A549 (cell line): ENCODE results near the gene C1QTNF1.

Experiments used
- CBX2 ChIP-seq: fragments of 200-600 bp; sonication (generic); IDR thresholded peaks from 2 replicates; pipeline ENCODE4 v1.6.1; 2016; ENCODE audit warnings: low read depth, mild to moderate bottlenecking, borderline replicate concordance
- FOSB ChIP-seq: fragments of 250-450 bp; sonication (Bioruptor Pico); IDR thresholded peaks from 2 replicates; pipeline ENCODE4 v1.5.0; 2020; ENCODE audit warnings: mild to moderate bottlenecking, moderate library complexity
- JUNB ChIP-seq: fragments of >200 bp; sonication (Bioruptor Twin); formaldehyde crosslinking; IDR thresholded peaks from 2 replicates; pipeline ENCODE4 v1.6.1; 2016
- MYC ChIP-seq: IDR thresholded peaks from 2 replicates; pipeline ENCODE4 v1.6.1; 2012; ENCODE audit warnings: mild to moderate bottlenecking, inconsistent platforms, low read length, improper control_type of control experiment, borderline replicate concordance
- POLR2A ChIP-seq: IDR thresholded peaks from 2 replicates; pipeline ENCODE4 v1.6.1; 2012; ENCODE audit warnings: mild to moderate bottlenecking, low read length
- RAD21 ChIP-seq, 2 experiments: fragments of >200 bp in 1 of 2; sonication (Bioruptor Twin) in 1 of 2; formaldehyde crosslinking in 1 of 2; IDR thresholded peaks in 1 of 2; conservative IDR thresholded peaks in 1 of 2; 2 replicates in 1 of 2; 3 replicates in 1 of 2; pipeline ENCODE4 v1.6.1; 2012 to 2018; ENCODE audit warnings: inconsistent platforms in 1 of 2
- RFX5 ChIP-seq: fragments of 450-650 bp; IDR thresholded peaks from 2 replicates; pipeline ENCODE4 v1.7.1; 2014; ENCODE audit warnings: antibody characterized with exemption, mild to moderate bottlenecking, moderate library complexity
- SMC3 ChIP-seq: fragments of >200 bp; sonication (Bioruptor Twin); formaldehyde crosslinking; IDR thresholded peaks from 3 replicates; pipeline ENCODE4 v1.6.1; 2018; ENCODE audit warnings: inconsistent platforms
- TF ChIP-seq, protein P1 (sequence below): IDR thresholded peaks from 2 replicates; pipeline ENCODE4 v1.6.1; 2012
- TF ChIP-seq, protein P2 (sequence below): fragments of >200 bp; sonication (Bioruptor Twin); formaldehyde crosslinking; IDR thresholded peaks from 3 replicates; pipeline ENCODE4 v1.5.1; 2016
- TF ChIP-seq, protein P3 (sequence below): fragments of 200-600 bp; sonication (generic); IDR thresholded peaks from 2 replicates; pipeline ENCODE4 v1.6.1; 2016; ENCODE audit warnings: antibody characterized with exemption, mild to moderate bottlenecking, moderate library complexity

DNA sequence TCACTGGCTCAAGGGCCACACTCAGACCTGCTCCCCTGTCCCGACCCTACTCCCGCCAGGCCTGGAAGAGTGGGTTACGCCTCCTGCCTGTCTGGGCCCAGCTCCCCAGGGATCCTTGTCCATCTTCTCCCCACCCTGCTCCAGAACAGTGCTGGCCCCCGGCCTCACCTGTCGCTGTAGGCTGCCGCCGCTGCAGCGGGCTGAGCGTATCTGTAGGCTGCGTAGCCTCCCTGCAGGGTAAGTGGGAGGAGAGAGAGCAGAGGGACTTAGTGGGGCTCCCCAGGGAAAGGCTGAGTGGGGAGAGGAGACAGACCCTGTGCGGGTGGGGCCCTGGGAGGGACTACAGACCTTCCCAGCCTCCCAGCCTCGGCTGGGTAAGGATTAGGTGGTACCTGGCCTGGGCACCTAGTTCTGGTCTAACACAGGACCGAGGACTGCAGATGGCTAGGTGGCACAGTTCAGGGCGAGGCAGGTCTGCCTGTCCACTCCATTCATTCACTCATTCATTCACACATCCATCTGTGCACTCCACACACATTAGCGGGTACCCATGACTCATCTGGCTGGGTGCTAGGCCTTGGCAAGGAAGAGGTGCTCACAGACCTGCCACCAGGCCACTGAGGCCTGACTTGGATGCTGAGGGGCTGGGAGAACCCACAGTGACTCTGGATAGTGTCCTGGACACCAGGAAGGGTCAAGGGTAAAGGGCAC, 71.5 kb downstream of the C1QTNF1 start:
- TF ChIP-seq, protein P1, sequence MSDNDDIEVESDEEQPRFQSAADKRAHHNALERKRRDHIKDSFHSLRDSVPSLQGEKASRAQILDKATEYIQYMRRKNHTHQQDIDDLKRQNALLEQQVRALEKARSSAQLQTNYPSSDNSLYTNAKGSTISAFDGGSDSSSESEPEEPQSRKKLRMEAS: no peak
- TF ChIP-seq, protein P2, sequence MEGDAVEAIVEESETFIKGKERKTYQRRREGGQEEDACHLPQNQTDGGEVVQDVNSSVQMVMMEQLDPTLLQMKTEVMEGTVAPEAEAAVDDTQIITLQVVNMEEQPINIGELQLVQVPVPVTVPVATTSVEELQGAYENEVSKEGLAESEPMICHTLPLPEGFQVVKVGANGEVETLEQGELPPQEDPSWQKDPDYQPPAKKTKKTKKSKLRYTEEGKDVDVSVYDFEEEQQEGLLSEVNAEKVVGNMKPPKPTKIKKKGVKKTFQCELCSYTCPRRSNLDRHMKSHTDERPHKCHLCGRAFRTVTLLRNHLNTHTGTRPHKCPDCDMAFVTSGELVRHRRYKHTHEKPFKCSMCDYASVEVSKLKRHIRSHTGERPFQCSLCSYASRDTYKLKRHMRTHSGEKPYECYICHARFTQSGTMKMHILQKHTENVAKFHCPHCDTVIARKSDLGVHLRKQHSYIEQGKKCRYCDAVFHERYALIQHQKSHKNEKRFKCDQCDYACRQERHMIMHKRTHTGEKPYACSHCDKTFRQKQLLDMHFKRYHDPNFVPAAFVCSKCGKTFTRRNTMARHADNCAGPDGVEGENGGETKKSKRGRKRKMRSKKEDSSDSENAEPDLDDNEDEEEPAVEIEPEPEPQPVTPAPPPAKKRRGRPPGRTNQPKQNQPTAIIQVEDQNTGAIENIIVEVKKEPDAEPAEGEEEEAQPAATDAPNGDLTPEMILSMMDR: no peak
- TF ChIP-seq RFX5 (no peak), SMC3 (no peak), RAD21 (conservative IDR thresholded peaks at IDR 0.05 in 1 of 2, IDR thresholded peaks at IDR 0.05 in 1 of 2) (no peak), FOSB (CRISPR knock-in tag) (no peak), MYC (no peak), CBX2 (no peak), JUNB (no peak), POLR2A (no peak)
- TF ChIP-seq, protein P3, sequence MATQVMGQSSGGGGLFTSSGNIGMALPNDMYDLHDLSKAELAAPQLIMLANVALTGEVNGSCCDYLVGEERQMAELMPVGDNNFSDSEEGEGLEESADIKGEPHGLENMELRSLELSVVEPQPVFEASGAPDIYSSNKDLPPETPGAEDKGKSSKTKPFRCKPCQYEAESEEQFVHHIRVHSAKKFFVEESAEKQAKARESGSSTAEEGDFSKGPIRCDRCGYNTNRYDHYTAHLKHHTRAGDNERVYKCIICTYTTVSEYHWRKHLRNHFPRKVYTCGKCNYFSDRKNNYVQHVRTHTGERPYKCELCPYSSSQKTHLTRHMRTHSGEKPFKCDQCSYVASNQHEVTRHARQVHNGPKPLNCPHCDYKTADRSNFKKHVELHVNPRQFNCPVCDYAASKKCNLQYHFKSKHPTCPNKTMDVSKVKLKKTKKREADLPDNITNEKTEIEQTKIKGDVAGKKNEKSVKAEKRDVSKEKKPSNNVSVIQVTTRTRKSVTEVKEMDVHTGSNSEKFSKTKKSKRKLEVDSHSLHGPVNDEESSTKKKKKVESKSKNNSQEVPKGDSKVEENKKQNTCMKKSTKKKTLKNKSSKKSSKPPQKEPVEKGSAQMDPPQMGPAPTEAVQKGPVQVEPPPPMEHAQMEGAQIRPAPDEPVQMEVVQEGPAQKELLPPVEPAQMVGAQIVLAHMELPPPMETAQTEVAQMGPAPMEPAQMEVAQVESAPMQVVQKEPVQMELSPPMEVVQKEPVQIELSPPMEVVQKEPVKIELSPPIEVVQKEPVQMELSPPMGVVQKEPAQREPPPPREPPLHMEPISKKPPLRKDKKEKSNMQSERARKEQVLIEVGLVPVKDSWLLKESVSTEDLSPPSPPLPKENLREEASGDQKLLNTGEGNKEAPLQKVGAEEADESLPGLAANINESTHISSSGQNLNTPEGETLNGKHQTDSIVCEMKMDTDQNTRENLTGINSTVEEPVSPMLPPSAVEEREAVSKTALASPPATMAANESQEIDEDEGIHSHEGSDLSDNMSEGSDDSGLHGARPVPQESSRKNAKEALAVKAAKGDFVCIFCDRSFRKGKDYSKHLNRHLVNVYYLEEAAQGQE: no peak
